ENCODE measurements around the gene PIK3R1. TPM values are rescaled to one million over a fixed set of nuclear protein-coding genes. Genes with fewer than 3 reads are reported as not detected.

The PIK3R1 gene
- total RNA-seq, 4 donors from 2014 or later: 244 to 563 (median 329) TPM

DNA sequence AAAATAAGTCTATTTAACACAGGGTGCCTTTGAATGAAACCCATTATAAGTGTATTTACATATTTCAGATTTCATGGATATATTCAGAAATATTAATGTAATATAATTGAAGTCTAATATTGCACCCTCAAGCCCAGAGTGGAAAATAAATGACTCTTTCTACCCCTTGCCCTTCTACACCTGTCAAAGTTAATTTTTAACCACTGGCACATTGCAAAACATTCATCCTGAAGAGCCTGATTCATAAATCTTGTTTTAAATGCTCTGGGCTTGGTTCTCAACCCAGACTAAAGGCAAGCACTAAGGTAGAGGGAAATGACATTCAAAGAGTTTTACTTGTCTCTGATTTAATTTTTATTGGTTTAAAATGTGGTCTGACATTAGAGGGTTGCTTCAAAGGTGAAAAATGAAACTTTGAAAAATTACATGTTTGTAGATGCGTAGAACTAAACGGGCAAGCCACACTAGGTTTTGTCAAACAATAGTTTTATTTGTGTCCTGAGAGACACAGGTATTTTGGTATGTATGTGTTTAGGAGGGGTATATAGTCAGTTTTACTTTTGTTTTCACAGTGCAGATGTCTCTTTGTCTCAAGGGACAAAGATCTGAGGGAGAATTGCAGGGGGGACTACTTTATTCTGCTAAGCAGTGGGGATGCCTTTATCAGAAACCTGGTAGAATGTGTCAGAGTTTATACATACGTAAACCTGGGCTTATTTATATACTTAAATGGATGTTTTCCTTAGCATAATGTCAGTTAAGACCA, 69.7 kb downstream of the PIK3R1 start:
- H3K9me3 ChIP-seq: no peaks in the 10 kb centered on the region
- TF ChIP-seq POLR2A (IDR thresholded peaks at IDR 0.05; ENCODE audit: low read depth) (no peak), POLR2AphosphoS5 (IDR thresholded peaks at IDR 0.05) (no peak), EP300 (IDR thresholded peaks at IDR 0.05) (no peak)
- TF ChIP-seq, protein P1, sequence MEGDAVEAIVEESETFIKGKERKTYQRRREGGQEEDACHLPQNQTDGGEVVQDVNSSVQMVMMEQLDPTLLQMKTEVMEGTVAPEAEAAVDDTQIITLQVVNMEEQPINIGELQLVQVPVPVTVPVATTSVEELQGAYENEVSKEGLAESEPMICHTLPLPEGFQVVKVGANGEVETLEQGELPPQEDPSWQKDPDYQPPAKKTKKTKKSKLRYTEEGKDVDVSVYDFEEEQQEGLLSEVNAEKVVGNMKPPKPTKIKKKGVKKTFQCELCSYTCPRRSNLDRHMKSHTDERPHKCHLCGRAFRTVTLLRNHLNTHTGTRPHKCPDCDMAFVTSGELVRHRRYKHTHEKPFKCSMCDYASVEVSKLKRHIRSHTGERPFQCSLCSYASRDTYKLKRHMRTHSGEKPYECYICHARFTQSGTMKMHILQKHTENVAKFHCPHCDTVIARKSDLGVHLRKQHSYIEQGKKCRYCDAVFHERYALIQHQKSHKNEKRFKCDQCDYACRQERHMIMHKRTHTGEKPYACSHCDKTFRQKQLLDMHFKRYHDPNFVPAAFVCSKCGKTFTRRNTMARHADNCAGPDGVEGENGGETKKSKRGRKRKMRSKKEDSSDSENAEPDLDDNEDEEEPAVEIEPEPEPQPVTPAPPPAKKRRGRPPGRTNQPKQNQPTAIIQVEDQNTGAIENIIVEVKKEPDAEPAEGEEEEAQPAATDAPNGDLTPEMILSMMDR (IDR thresholded peaks at IDR 0.05): no peak
- intact Hi-C loops (cut with DNase I): loop anchor here (5.0 kb wide), 2 partner anchors 68 to 677 kb away; partner anchors contain the start of gene PIK3R1
- peak overlapping the region; percentile 47 to 89 (median 83) for H3K27ac ChIP-seq (replicated peaks in 1 of 4)
- WGBS: 56% methylated on average over 3 of the region's 3 CpGs
- no peak overlapping the region for H3K4me3 ChIP-seq
- peaks cover 35 to 54% (median 44%) of the 10 kb centered on the region in 4 donors for H3K36me3 ChIP-seq
- DNase-seq (ENCODE audit: extremely low spot score): no peak
- peaks cover 56 to 100% (median 91%) of the 10 kb centered on the region in 4 donors for H3K4me1 ChIP-seq
- no peaks in the 10 kb centered on the region for H3K27me3 ChIP-seq

DNA sequence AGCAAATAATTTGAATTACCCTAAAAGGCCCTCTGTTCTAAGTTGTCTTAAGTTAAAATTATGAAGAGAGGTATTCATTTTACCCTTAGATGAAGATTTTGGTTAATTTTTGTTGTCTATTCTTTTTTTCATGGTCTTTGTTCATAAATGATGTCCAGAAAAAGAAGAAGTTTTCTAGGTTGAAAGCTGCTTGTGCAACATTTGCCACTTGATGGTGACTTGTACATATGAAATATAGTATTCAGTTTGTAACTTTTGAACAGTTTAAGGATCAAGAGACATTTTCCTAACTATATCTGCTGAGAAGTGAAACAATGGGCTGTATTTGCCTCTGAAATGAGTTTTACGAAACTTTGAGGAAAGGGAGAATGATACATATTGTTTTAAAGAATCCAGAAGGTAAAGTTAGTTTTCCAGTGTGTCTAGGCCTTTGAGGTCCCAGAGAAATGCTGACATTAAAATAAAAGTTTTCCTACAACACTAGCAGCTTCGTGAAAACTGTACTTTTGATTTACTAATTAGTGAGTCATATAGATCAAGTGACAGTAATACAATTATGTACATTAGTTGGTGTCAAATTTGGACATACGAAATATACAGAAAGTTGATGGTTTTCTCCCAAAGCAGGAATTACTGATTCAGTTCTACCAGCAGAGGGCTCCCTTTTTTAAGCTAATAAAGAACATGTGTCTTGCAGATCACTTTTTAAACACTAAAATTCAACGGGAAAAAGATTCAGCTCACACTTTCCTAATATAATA, 70.5 kb downstream of the PIK3R1 start:
- H3K27me3 ChIP-seq: no peaks in the 10 kb centered on the region

DNA sequence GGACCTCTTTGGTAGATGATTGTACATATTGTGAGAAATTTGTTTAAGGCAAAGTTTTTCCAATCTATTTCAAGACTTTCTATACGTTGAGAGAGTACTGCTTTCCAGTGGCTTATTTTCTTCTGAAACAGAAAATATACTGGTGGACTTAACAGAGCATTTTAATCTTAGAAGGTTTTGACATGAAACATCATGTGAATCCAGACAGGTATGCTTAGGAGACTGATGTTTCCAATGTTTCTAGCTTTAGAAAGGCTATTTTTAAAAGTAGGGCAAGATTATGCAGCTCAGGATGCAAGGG, 71.0 kb downstream of the PIK3R1 start:
- intact Hi-C loops (cut with DNase I): loop anchor here (2.0 to 5.0 kb wide), 3 partner anchors 69 to 676 kb away; partner anchors contain the start of gene PIK3R1
- H3K27me3 ChIP-seq: no peaks in the 10 kb centered on the region
- peak overlapping the region; percentile 80 to 89 (median 86) for H3K27ac ChIP-seq (replicated peaks in 1 of 4)
- DNase-seq (ENCODE audit: extremely low spot score): no peak
- no peak for TF ChIP-seq POLR2A (IDR thresholded peaks at IDR 0.05; ENCODE audit: low read depth)
- TF ChIP-seq, protein P1 (IDR thresholded peaks at IDR 0.05): no peak
- no peak for TF ChIP-seq EP300 (IDR thresholded peaks at IDR 0.05)
- no peak for TF ChIP-seq POLR2AphosphoS5 (IDR thresholded peaks at IDR 0.05)
- no peaks in the 10 kb centered on the region for H3K9me3 ChIP-seq
- no peak overlapping the region for H3K4me3 ChIP-seq
- peaks cover 22 to 41% (median 31%) of the 10 kb centered on the region in 4 donors for H3K36me3 ChIP-seq
- peaks cover 67 to 100% (median 100%) of the 10 kb centered on the region in 4 donors for H3K4me1 ChIP-seq
- 35% methylated on average over 1 of the region's 1 CpG for WGBS

More for the DNA sequence above, 70.5 kb downstream of the PIK3R1 start:
- 17% methylated on average over 4 of the region's 4 CpGs for WGBS
- Histone ChIP-seq H3K27ac (replicated peaks in 1 of 4) (peak overlapping the region; percentile 47 to 89 (median 83)), H3K4me1 (peaks cover 63 to 100% (median 97%) of the 10 kb centered on the region in 4 donors), H3K36me3 (peaks cover 28 to 46% (median 37%) of the 10 kb centered on the region in 4 donors), H3K4me3 (no peak overlapping the region), H3K9me3 (no peaks in the 10 kb centered on the region)
- no peak for TF ChIP-seq POLR2A (IDR thresholded peaks at IDR 0.05; ENCODE audit: low read depth)
- TF ChIP-seq POLR2AphosphoS5 (IDR thresholded peaks at IDR 0.05): peak in 1 of 2 donors; percentile 22
- TF ChIP-seq, protein P1 (IDR thresholded peaks at IDR 0.05): peak; percentile 73 to 76 (median 74)
- TF ChIP-seq EP300 (IDR thresholded peaks at IDR 0.05): no peak
- intact Hi-C loops (cut with DNase I): loop anchor here (2.0 to 5.0 kb wide), 3 partner anchors 69 to 676 kb away; partner anchors contain the start of gene PIK3R1
- no peak for DNase-seq (ENCODE audit: extremely low spot score)

DNA sequence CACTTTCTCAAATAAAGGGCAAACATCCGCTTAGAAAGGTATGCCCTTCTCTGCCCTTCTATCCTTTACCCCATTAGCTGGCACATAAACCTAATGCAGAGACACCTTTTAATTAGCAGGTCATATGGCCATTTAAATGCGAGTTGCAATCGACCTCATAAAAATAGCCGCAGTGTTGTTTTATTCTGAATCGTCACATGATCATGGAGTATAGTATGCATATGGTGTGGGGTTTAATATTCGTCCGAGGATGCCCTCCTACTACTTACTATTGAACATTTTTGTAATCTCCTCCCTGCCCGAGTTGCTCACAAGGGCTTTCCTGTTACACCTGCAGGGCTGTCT, 72.0 kb downstream of the PIK3R1 start:
- Histone ChIP-seq H3K27ac (replicated peaks in 1 of 4) (peak overlapping the region; percentile 80 to 89 (median 86)), H3K27me3 (no peaks in the 10 kb centered on the region), H3K36me3 (peaks cover 16 to 38% (median 27%) of the 10 kb centered on the region in 4 donors), H3K4me3 (peak overlapping the region; percentile 54 to 62 (median 56)), H3K9me3 (no peaks in the 10 kb centered on the region), H3K4me1 (peaks cover 71 to 100% (median 100%) of the 10 kb centered on the region in 4 donors)
- 44% methylated on average over 8 of the region's 8 CpGs for WGBS
- intact Hi-C loops (cut with DNase I): loop anchor here (2.0 to 5.0 kb wide), 3 partner anchors 70 to 675 kb away; partner anchors contain the start of gene PIK3R1
- TF ChIP-seq EP300 (IDR thresholded peaks at IDR 0.05) (no peak), POLR2A (IDR thresholded peaks at IDR 0.05; ENCODE audit: low read depth) (no peak), POLR2AphosphoS5 (IDR thresholded peaks at IDR 0.05) (no peak)
- TF ChIP-seq, protein P1 (IDR thresholded peaks at IDR 0.05): no peak
- no peak for DNase-seq (ENCODE audit: extremely low spot score)
